ENCODE results near the gene EXTL1. TPM values are rescaled to one million over a fixed set of nuclear protein-coding genes. Genes with fewer than 3 reads are reported as not detected.

The EXTL1 gene
- polyA plus RNA-seq, 1 donor = 4.2 TPM

- DNase-seq = no peak
Measured at GRCh38 chr1:26025060-26025459, 3.5 kb downstream of the EXTL1 start.

GRCh38 chr1:26025517-26025916 is 3.9 kb downstream of the EXTL1 start:
- no peak for DNase-seq

DNA sequence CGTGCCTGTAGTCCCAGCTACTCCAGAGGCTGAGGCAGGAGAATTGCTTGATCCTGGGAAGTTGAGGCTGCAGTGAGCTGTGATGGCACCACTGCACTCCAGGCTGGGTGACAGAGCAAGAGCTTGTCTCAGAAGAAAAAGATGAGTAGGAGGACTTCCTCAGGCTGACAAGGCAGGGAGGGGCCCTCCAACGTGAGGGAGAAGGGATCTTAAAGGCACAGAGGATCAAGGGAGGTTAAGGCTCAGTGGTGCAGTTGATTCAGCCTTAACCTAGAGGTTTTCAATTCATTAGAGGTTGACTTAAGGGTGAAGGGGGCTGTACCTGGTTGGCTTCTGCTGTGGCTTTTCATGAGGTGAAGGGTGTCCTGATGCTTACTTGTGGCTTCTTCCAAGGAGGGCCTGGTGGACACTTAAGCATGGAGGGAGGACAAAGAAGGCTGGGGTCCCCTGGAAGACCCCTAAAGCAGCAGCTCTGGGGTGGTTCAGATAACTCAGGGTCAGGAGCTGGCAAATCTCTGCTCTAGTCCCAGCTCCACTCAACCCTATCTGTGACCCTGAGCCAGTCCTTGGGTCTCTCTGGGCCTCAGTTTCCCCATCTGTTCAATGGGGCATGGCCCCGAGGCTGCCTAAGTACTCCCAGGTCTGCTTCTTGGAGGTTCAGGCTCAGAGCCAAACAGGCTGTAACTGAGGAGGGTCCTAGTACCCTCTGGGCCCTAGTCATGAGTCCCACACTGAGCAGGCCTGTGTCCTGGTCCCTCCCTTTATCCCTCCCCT is 6.3 kb downstream of the EXTL1 start:
- DNase-seq = no peak

DNA sequence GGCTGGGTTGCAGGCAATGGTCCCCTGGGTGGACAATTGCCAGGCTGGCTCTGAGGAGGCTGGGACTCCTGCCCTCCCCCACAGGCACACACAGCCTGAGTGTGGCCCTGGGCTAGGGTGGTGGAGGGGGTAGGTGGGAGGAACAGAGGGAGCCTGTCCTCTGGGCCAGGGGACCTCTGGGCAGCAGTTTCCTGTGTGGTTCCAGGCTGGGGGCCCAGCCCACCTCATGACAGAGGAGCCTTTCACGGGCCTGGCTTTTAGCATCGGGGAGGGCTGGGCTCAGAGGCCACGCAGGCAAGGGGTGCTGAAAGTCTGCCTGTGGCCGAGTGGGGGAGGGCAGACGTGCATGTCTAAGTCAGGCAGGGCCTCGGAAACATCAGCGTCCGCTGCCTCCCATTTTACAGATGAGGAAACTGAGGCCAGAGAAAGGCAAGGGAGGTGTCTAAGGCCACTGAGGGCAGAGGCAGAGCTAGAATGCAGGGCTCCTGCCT is 7.0 kb downstream of the EXTL1 start:
- no peak for DNase-seq

- no peak for DNase-seq
Measured at GRCh38 chr1:26029054-26029863, 7.7 kb downstream of the EXTL1 start.

- DNase-seq = no peak
Measured at GRCh38 chr1:26029864-26030481, 8.4 kb downstream of the EXTL1 start.

DNA sequence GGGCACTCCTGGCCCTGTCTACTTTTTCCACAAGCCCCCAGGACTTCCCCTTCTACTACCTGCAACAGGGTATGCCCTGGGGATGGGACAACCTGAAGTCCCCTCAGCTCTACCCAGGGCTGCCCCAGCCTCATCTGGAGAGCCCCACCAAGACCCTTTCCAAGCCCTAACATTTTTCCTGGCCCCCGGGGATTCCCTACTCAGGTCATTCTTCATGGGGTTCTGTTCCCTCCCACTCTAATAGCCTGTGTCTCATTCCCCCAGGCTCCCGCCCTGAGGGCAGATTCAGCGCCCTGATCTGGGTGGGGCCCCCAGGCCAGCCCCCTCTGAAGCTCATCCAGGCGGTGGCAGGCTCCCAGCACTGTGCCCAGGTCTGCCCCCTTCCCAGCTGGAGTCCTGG is 9.6 kb downstream of the EXTL1 start:
- DNase-seq = no peak

DNA sequence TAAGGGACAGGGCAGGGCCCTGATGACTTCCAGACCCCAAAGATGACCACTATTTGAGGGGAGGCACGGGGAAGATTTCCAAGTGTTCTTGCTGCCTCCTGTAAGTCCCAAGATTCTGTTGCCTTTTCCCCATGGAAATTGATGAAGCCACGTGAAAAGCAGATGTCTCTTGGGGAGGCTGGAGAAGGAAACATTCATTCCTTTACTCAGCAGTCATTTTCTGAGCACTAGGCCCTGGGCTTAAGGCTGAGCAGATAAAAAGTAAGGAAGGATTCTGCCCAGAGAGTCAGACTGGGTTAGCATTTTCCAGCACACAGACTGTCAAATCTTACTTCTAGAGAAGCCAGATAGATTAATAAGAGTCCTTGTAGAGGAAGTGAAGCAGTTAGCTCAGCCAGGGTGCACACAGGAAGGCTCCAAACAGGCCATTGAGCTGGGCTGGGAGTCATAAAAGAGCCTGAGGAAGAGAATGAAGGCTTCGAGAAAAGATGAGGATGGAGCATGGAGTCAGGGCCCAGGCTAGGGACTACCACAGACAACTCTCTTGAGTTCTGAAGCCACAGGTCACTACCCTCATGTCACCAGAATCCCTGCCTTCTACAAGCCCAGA is 10.1 kb downstream of the EXTL1 start:
- DNase-seq = no peak

GRCh38 chr1:26032656-26033357 is 11.2 kb downstream of the EXTL1 start:
- no peak for DNase-seq

DNA sequence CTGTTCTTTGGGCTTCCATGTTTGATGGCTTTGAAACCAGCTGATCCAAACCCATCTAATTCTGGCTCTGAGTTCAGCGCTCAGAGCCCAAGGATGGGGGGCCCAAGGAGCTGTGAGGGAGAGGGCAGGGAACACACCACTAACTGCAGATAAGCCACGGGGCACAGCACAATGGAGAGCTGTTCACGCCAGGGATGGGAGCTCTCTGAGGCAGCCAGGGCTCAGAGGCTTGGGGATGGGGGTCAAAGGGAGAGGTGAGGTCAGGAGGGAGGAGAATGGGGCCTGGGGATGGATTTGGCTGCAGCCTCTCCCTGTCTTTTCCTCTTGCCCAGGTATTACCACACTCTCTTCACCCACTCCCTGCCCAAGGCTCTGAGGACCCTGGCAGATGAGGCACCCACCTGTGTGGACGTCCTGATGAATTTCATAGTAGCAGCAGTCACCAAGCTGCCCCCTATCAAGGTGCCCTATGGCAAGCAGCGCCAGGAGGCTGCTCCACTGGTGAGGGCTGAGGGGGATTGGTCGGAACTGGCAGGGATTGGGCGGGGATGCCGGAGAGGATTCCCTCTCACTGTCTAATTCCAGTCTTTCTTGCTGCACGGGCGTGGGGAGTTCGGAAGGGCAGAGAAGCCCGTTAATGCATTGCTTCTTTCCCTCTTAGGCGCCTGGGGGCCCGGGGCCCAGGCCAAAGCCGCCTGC is 13.1 kb downstream of the EXTL1 start:
- no peak for DNase-seq

GRCh38 chr1:26035203-26035958 is 13.8 kb downstream of the EXTL1 start:
- DNase-seq = peak; percentile 90

DNA sequence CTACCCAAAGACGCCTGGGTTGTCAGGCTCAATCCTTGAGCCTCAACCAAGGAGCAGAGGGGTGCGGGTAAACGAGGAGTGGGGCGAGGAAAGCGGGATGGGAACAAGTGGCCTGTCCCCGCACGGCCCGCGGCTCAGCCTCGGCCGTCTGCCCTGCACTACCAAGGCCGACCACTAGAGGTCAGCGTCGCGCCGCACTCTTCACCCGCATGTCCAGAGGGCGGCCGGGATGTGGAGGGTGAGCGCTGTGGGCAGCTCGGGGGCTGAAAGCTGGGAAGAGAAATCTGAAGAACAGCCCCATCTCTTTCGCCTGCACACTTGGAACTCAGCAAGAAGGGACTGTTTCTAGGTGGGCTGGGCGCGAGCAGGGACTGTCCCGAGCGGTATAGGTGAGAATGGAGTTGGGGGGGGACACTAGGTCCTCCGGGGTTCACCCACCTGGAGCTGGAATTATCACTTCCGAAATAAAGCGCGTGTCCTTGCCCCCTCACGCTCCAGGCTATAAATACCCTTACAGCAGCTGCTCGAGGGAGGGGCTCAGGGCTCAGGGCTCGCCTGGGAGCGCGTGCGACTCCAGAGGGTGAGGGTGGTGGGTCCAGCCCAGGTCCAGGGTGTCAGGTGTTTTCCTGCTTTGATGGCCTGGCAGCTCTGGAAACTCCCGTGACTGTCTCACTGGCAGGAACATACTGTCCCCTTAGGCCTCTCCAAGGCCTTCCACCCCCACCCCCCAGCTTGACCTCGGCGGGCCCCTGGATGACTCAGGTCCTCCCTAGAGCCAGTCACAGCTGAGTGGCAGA is 14.6 kb downstream of the EXTL1 start:
- DNase-seq = peak; percentile 85

DNA sequence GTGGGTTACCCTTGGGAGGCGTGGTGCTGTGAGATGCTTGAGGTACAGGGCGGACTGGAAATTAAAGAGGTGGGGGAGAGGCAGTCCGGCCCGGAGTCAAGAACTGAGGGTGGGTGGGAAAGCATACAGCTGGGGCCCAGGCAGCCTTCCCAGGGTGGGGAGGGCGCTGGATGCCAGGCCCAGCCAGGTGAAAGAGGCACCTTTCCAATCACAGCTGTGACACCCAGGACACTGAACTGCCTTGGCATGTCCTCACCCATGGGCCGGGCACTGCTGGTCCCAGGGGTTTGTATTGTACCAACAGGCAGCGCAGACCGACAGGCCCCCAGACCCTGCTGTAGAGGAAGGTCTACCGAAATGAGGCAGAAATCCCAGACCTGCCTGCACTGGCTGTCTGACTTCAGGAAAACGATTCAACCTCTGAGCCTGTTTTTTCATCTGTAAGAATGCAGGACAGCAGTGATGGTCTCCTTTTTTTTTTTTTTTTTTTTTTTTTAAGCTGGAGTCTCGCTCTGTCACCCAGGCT is 15.2 kb downstream of the EXTL1 start:
- no peak for DNase-seq

- no peak for DNase-seq
Measured at GRCh38 chr1:26037904-26038303, 16.3 kb downstream of the EXTL1 start.

DNA sequence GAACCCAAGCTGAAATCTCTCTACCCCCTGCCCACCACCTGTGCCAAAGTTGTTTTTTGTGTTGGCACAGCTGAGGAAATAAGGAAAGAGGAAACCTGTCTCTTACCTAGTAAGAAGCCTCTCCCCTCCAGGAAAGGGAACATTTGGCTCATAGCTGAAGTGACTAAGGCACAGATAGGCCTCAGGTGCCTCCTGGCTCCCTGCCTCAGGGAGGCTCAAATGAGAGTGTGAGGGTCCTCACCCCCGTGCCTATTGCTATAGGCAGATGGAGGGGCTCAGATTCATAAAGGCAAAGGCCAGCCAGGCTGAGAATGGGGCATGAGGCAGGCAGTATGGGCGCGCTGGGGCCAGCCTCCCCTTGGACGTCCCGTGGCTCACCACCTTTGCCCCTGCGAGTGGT is 16.9 kb downstream of the EXTL1 start:
- DNase-seq = no peak

GRCh38 chr1:26038904-26039303 is 17.3 kb downstream of the EXTL1 start:
- no peak for DNase-seq

GRCh38 chr1:26041401-26041800 is 19.8 kb downstream of the EXTL1 start:
- DNase-seq = no peak

- DNase-seq = no peak
Measured at GRCh38 chr1:26041978-26042377, 20.4 kb downstream of the EXTL1 start.

DNA sequence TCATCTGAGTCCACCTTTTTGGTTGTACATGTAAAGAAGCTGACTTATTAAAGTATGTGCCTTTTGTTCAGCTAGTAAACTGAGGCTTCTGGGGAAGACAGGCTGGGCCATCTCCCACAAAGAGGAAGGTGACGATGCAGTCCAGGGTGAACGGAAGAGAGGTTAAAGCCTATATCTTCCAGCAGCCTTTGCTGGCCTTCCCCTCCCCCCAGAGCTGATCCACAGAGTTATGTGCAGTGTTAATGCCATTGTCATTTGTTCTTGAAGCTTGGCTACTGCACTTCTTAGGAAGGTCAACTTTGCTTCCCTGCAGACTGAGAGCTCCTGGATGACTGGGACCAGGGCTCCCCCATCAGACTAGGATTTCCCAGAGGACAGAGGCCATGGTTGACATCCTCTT is 22.2 kb downstream of the EXTL1 start:
- DNase-seq = no peak

- DNase-seq = no peak
Measured at GRCh38 chr1:26044414-26044813, 22.8 kb downstream of the EXTL1 start.

All from hindlimb muscle (tissue), 1 donor.